Neuronal stem cell (in vitro differentiated cells): ENCODE data around the gene TRIM27. TPM values are rescaled to one million over a fixed set of nuclear protein-coding genes. Genes with fewer than 3 reads are reported as not detected.

Experiments
- small RNA-seq: library from polyadenylated mRNA; stranded (forward); fragments of <200 nt; extraction: miRNeasy Mini kit (QIAGEN cat#:217004); gene quantifications from one replicate; pipeline ENCODE3, GENCODE V24; 2013; ENCODE audit not compliant: insufficient read depth

Gene TRIM27

Small RNA genes within 50 kb of the gene (small RNA-seq; reads per million reads assigned to genes)
- gene RNU6-930P, result not detected
